GM19043 (cell line): Measurements from ENCODE around the gene LCN10.

Source experiments
- ATAC-seq: cut with Tn5 transposase; IDR thresholded peaks from one replicate; pipeline ENCODE4 v1.9.1; 2021; ENCODE audit warnings: low read depth; ENCODE audit not compliant: unreplicated experiment

LCN10 gene

DNA sequence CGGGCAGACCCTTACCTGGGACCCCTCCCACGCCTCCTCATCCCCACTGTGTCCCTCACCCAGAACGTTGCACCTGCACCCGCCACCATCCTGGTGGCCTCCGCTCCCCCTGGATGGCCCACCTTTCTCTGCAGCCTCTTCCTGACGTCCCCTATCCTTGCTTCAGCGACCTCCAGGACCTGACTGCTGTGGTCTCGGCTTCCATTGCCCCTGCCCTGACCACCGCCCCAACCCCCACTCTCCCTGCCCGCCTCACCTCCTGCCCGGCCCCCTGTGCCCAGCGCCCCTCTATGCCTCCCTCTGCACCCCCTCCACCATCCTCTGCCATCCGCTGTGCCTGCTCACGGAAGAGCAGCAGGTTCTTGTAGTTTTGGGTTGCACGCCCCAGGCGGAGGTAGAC is 2.2 kb downstream of the LCN10 start:
- no peak for ATAC-seq

GRCh38 chr9:136740069-136740468 is 2.7 kb downstream of the LCN10 start:
- no peak for ATAC-seq

- ATAC-seq = no peak
Measured at GRCh38 chr9:136739509-136739908, 3.2 kb downstream of the LCN10 start.

- no peak for ATAC-seq
Measured at GRCh38 chr9:136738960-136739359, 3.8 kb downstream of the LCN10 start.

DNA sequence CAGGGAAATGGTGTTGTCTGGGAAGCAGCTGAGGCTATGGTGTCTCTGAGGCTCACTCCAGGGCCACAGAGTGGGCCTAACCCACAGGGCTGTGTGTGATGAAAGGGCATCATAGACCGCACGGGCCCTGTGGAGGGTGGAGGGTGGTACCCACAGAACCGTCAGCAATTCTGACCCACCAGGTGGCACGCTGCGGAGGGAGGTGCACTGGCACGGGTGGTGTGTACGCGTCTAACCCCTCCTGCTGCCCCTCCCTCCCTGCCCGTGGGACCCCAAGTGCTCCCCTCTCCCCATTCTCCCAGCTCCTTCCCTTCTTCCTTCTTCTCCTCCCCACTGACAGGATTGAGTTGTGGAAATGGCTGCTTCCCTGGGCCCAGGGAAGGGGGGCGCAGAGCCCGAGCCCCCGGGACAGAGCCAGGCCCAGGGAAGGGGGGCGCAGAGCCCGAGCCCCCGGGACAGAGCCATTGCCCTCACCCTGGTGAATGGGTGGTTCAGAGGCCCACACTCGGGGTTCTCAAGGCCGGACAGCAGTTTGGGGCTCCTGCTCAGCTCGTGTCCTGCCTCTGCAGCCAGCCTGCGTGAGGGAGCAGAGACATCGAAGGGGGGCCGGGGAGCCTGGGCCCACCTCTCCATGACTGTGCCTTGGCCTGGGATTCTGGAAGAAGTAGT is 6.8 kb downstream of the LCN10 start:
- ATAC-seq = no peak

DNA sequence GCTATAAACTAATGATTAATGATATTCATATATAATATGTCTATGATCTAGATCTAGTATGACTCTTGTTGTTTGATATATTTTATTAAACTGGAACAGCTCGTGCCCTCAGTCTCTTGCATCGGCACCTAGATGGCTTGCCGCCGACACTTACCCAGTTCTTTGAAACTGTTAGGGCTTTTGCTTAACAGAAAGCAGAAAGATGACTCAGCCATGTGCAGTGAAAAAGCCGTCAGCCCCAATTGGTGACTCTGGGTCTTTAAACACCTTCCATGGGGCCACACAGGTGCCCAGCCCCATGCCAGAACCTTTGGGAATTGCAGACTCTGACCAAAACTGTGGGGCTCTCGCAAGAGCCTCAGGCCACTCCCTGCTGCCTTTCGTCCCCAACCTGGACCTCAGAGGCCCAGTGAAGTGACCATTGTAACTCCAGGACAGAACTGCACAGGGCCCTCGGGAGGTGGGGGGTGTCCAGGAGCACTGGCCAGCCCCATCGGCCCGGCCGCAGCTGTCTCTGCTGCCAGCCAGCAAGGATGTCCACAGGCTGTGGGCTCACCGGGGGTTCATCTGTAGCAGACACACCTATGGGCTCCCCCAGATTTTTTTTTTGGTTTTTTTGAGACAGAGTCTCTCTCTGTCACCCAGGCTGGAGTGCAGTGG is 7.8 kb downstream of the LCN10 start:
- no peak for ATAC-seq

DNA sequence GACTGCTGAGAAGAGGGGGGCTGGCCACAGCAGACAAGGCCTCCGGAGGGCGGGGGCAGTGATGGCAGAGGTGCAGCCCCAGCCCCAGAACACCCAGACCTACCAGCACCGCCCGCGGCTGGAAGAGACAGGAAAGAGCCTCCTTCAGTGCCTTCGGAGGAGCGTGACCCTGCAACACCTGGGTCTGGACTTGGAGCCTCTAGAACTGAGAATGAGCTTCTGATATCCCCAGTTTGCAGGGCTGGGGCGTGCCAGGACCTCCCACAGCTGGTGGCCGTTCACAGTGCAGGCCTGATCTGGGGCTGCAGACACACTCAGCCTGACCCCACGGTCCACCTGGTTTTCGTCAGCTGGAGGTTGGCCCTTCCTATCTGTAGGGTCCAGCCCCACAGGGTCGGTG is 9.1 kb downstream of the LCN10 start:
- ATAC-seq = no peak

GRCh38 chr9:136732444-136733178 is 10.1 kb downstream of the LCN10 start:
- ATAC-seq = no peak

- ATAC-seq = no peak
Measured at GRCh38 chr9:136729926-136730325, 12.8 kb downstream of the LCN10 start.

DNA sequence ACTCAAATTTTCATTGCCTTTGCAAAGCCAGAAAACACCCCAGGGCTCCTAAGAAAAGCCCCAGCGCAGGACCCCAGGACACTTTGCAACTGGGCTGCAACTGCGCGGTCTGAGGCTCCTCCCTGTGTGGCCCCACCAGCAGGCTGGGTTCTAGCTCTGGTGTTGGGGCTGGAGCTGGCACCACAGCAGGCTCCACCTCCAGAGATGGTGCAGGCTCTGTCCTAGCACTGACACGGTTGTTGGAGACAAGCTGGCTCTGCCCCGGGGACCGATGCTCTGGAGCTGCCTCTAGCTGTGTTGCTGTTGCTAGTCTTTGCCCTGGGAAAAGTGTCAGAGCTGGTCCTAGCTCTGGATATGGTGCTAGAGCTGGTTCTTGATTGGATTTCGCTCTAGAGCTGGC is 13.6 kb downstream of the LCN10 start:
- ATAC-seq = no peak

- ATAC-seq = no peak
Measured at GRCh38 chr9:136728548-136729123, 14.1 kb downstream of the LCN10 start.

- no peak for ATAC-seq
Measured at GRCh38 chr9:136728080-136728547, 14.6 kb downstream of the LCN10 start.

GRCh38 chr9:136726631-136727191 is 16.0 kb downstream of the LCN10 start:
- no peak for ATAC-seq

DNA sequence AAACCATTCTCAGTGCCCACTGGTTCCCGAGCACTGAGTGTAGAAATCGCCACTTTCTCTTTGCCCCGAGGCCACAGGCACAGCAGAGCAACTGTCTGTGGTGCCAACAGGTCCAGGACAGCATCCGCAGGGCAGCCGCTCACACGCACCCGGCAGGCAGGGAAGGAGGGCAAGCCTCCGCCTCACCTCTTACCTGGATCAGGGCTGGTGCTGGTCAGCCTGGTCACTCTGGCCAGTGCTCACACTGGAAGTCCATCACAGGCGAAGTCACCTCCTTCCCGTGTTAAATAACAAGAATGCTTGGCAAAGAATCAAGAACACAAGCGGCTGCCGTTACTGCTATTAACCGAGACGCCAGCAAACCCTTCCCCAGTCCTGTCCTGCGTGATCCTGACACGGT is 16.6 kb downstream of the LCN10 start:
- no peak for ATAC-seq

DNA sequence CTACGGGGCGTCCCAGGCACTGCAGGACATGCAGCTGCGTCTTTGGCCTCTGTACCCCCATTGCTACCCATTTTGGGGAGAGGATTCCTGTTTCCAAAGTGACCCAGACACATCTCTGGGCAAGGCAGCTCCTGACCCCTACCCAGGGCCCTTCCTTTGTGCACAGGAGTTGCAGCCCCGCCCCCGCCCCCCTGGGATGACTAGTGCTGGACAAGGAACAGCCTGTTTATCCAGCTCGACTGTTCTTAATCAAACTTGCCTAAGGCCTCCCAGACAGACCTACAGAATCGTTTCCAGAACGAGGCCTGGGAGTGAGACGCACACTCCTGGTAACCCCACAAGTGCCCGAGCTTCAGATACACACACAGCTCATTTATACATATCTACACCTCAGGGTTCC is 17.1 kb downstream of the LCN10 start:
- ATAC-seq = no peak

- ATAC-seq = no peak
Measured at GRCh38 chr9:136724772-136725171, 18.0 kb downstream of the LCN10 start.

DNA sequence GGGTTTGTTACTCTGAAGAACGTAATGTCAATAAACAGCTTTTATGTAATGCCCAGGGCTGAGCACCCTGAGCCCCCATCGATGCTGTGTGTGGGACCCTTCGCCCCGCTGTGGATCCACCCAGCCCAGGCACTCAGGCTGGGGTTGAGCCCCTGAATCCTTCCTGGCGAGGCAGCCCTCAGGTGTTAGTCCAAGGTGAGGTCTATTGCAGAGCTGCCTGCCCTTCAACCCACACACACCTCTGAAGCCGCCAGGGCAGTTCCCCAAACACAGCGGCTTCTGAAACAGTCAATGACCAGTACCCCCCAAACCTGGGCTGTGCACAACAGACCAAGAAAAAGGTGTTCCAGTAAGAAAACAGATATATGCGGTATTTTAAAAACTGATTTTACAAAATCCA is 18.8 kb downstream of the LCN10 start:
- ATAC-seq = no peak

DNA sequence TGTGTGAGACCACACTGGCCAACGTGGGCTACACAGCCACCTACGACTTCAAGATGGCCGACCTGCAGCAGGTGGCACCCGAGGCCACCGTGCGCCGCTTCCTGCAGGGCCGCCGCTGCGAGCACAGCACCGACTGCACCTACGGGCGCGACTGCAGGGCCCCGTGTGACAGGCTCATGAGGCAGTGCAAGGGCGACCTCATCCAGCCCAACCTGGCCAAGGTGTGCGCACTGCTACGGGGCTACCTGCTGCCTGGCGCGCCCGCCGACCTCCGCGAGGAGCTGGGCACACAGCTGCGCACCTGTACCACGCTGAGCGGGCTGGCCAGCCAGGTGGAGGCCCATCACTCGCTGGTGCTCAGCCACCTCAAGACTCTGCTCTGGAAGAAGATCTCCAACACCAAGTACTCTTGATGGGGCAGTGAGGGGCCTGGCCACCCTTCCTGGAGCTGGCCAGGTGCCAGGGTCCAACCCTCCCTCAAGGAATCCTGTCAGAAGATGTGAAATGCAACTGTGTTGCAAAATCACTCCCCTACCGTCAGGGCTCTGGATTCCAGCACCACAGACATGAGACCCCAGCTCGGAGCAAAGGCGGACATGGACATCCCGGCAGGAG is 19.3 kb downstream of the LCN10 start:
- ATAC-seq = no peak

GRCh38 chr9:136722969-136723356 is 19.8 kb downstream of the LCN10 start:
- no peak for ATAC-seq

- no peak for ATAC-seq
Measured at GRCh38 chr9:136722093-136722968, 20.4 kb downstream of the LCN10 start.
